ENCODE results near the gene KCNE4. TPM values are rescaled to one million over a fixed set of nuclear protein-coding genes. Genes with fewer than 3 reads are reported as not detected.

The KCNE4 gene
- total and polyA plus RNA-seq, 2 donors (not counting 1 experiment from before 2014, with no cell fraction given): 17.8 to 25.3 TPM

- Histone ChIP-seq H3K9ac (ENCODE audit: insufficient read depth, low read length) (no peak overlapping the region), H3K9me3 (ENCODE audit: control insufficient read depth, insufficient read depth, low read depth, low read length) (no peaks in the 10 kb centered on the region), H3K27me3 (ENCODE audit: control insufficient read depth, insufficient read depth, low read length) (no peaks in the 10 kb centered on the region), H3K36me3 (ENCODE audit: control insufficient read depth, insufficient read depth, low read length) (no peaks in the 10 kb centered on the region), H3K79me2 (ENCODE audit: control insufficient read depth, insufficient read depth, low read length) (no peaks in the 10 kb centered on the region), H3K4me3 (replicated peaks in 1 of 4; ENCODE audit: control extremely low read depth in 1 of 4, insufficient read depth in 1 of 4, low read depth in 3 of 4, low read length in 4 of 4) (no peak overlapping the region), H3K27ac (ENCODE audit: insufficient read depth, low read length) (no peak overlapping the region), H4K20me1 (ENCODE audit: control insufficient read depth, extremely low read depth, insufficient read depth, low read length) (no peaks in the 10 kb centered on the region), H3K4me2 (ENCODE audit: extremely low read depth, insufficient read depth, low read length) (no peak overlapping the region), H3K4me1 (ENCODE audit: control insufficient read depth, extremely low read depth, insufficient read depth, low read length) (no peaks in the 10 kb centered on the region), H2AFZ (ENCODE audit: low read length) (no peak overlapping the region)
- no peak for DNase-seq (ENCODE audit: low read depth in 2 of 2)
- TF ChIP-seq, protein P1, sequence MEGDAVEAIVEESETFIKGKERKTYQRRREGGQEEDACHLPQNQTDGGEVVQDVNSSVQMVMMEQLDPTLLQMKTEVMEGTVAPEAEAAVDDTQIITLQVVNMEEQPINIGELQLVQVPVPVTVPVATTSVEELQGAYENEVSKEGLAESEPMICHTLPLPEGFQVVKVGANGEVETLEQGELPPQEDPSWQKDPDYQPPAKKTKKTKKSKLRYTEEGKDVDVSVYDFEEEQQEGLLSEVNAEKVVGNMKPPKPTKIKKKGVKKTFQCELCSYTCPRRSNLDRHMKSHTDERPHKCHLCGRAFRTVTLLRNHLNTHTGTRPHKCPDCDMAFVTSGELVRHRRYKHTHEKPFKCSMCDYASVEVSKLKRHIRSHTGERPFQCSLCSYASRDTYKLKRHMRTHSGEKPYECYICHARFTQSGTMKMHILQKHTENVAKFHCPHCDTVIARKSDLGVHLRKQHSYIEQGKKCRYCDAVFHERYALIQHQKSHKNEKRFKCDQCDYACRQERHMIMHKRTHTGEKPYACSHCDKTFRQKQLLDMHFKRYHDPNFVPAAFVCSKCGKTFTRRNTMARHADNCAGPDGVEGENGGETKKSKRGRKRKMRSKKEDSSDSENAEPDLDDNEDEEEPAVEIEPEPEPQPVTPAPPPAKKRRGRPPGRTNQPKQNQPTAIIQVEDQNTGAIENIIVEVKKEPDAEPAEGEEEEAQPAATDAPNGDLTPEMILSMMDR (conservative IDR thresholded peaks at IDR 0.05 in 1 of 2, IDR thresholded peaks at IDR 0.05 in 1 of 2; ENCODE audit: low read depth in 1 of 2, low read length in 2 of 2): no peak
- no peak for TF ChIP-seq EZH2 (IDR thresholded peaks at IDR 0.05; ENCODE audit: low read length, missing control alignments)
These were observed 31.8 kb upstream of the KCNE4 start for GRCh38 chr2:223019987-223020717.

DNA sequence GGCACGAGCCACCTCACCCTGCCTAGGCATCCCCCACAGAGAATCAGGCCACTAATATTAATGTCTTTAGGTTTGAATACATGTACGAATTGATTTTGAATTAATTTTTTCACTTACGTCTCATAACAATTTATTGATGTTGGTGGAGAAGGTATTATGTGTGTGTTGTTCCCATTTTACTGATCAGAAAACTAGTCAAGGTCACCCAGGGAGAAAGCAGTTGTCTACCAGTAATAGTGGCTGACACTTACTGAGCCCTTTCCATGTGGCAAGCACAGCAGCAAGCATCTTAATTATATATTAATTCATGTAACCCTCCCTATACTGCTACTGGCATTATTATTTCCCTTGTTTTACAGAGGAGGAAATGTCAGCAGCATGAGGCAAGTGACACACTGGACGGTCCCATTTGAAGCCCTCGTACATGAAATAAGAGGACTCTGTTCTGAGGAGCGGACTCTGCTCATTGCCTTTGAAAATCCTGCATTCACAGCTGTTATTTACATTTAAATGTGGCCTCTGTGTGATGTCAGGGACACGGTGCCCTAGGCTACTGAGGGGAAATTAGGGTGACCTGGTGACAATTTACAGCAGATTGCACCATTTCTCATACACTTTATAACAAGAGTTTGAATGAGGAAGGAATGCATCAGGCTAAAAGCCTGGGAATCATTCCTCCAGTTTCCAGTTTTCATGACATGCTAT lies 30.9 kb upstream of the KCNE4 start:
- H4K20me1 ChIP-seq (ENCODE audit: control insufficient read depth, extremely low read depth, insufficient read depth, low read length): no peaks in the 10 kb centered on the region
- no peak overlapping the region for H3K27ac ChIP-seq (ENCODE audit: insufficient read depth, low read length)
- no peaks in the 10 kb centered on the region for H3K9me3 ChIP-seq (ENCODE audit: control insufficient read depth, insufficient read depth, low read depth, low read length)
- no peaks in the 10 kb centered on the region for H3K36me3 ChIP-seq (ENCODE audit: control insufficient read depth, insufficient read depth, low read length)
- peaks cover under 1% of the 10 kb centered on the region for H3K4me1 ChIP-seq (ENCODE audit: control insufficient read depth, extremely low read depth, insufficient read depth, low read length)
- no peaks in the 10 kb centered on the region for H3K27me3 ChIP-seq (ENCODE audit: control insufficient read depth, insufficient read depth, low read length)
- no peak for DNase-seq (ENCODE audit: low read depth in 2 of 2)
- H3K9ac ChIP-seq (ENCODE audit: insufficient read depth, low read length): no peak overlapping the region
- TF ChIP-seq, protein P1 (conservative IDR thresholded peaks at IDR 0.05 in 1 of 2, IDR thresholded peaks at IDR 0.05 in 1 of 2; ENCODE audit: low read depth in 1 of 2, low read length in 2 of 2): no peak
- TF ChIP-seq EZH2 (IDR thresholded peaks at IDR 0.05; ENCODE audit: low read length, missing control alignments): no peak
- H3K4me2 ChIP-seq (ENCODE audit: extremely low read depth, insufficient read depth, low read length): no peak overlapping the region
- H3K4me3 ChIP-seq (replicated peaks in 1 of 4; ENCODE audit: control extremely low read depth in 1 of 4, insufficient read depth in 1 of 4, low read depth in 3 of 4, low read length in 4 of 4): no peak overlapping the region
- H2AFZ ChIP-seq (ENCODE audit: low read length): no peak overlapping the region
- no peaks in the 10 kb centered on the region for H3K79me2 ChIP-seq (ENCODE audit: control insufficient read depth, insufficient read depth, low read length)

DNA sequence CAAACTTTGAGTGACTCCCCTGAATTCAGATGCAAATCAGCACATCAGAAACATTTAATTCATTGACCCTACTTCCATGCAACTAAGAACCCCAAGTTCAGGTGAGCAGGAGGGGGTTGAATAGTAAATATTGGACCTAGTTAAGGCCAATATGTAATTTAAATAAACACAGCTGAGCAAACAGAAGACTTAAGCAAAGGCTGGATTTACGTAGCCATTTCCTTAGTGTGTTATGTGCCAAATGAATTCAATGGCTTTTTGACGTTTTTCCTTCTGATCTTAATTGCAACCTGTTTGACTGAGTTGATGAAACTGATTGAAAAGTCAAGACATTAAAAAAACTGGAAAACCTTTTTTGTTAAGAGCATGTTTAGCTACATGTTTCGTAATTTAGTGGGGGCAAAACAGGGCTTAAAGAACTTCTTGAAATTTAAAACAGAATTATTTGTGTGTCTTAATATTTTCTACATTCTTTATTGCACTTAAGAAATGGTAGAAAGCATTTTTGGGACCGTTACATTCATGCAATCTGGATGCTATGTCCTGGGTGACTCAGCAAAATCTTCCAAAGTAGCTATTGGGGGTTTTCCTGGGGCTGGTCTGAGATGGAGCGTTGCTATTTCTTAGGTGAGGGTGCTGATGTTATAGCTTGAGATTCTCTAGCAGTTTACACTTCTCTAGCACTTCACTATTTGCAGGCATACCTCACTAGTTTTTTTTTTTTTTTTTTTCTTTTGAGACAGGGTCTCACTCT lies 25.5 kb upstream of the KCNE4 start:
- peaks cover 5% of the 10 kb centered on the region for H3K4me1 ChIP-seq (ENCODE audit: control insufficient read depth, extremely low read depth, insufficient read depth, low read length)
- no peaks in the 10 kb centered on the region for H3K9me3 ChIP-seq (ENCODE audit: control insufficient read depth, insufficient read depth, low read depth, low read length)
- TF ChIP-seq, protein P1 (conservative IDR thresholded peaks at IDR 0.05 in 1 of 2, IDR thresholded peaks at IDR 0.05 in 1 of 2; ENCODE audit: low read depth in 1 of 2, low read length in 2 of 2): no peak
- TF ChIP-seq EZH2 (IDR thresholded peaks at IDR 0.05; ENCODE audit: low read length, missing control alignments): no peak
- no peak overlapping the region for H3K27ac ChIP-seq (ENCODE audit: insufficient read depth, low read length)
- H4K20me1 ChIP-seq (ENCODE audit: control insufficient read depth, extremely low read depth, insufficient read depth, low read length): no peaks in the 10 kb centered on the region
- H3K27me3 ChIP-seq (ENCODE audit: control insufficient read depth, insufficient read depth, low read length): no peaks in the 10 kb centered on the region
- H2AFZ ChIP-seq (ENCODE audit: low read length): no peak overlapping the region
- H3K36me3 ChIP-seq (ENCODE audit: control insufficient read depth, insufficient read depth, low read length): no peaks in the 10 kb centered on the region
- no peak overlapping the region for H3K4me2 ChIP-seq (ENCODE audit: extremely low read depth, insufficient read depth, low read length)
- H3K4me3 ChIP-seq (replicated peaks in 1 of 4; ENCODE audit: control extremely low read depth in 1 of 4, insufficient read depth in 1 of 4, low read depth in 3 of 4, low read length in 4 of 4): no peak overlapping the region
- peak; percentile 46 to 59 for DNase-seq (ENCODE audit: low read depth in 2 of 2)
- H3K79me2 ChIP-seq (ENCODE audit: control insufficient read depth, insufficient read depth, low read length): no peaks in the 10 kb centered on the region
- H3K9ac ChIP-seq (ENCODE audit: insufficient read depth, low read length): no peak overlapping the region

Data from fibroblast of lung (primary cell).